ENCODE measurements around the gene PRKG1. TPM values are rescaled to one million over a fixed set of nuclear protein-coding genes. Genes with fewer than 3 reads are reported as not detected.

The PRKG1 gene
- total RNA-seq, 1 experiment from 2014 or later, result 16.5 TPM

DNA sequence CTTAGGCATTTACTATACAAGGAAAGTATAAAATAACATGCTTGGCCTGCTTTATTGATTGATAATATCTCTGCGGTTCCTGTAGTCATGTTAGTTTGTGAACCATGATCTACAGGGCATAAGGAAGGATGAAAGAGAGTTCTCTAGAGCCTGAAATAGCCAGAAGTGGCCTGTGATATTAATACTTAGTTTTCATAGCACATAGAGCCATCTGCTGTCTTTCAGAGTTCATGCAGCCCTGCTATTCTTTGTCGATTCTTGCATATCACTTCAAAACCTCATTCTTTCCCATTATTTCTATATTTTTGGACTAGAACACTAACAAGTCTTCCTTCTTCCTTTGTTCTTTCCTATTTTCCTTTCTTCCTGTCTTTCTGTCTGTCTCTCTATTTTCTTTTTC, 26.4 kb upstream of the PRKG1 start (continued):
- TF ChIP-seq ZBTB21 (CRISPR knock-in tag; IDR thresholded peaks at IDR 0.05; ENCODE audit: borderline replicate concordance) (no peak), TEAD1 (CRISPR knock-in tag; IDR thresholded peaks at IDR 0.05) (no peak)

DNA sequence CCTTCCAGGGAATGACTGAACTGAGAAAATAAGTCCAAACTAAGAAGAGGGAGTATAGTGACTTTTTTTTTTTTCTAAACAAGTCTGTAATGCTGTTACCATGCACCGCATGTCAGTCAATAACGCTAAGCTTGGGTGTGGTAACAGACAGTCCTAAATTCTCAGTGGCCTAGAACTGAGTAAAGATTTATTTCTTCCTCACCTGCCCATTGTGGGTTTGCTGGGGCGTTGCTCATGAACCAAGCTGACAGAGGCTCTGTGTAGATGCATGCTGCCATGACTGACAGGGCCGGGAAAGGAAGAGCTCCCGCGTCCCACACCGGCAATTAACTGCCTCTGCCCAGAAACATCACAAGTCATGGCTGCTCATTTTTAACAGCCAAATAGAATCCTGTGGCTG, 25.5 kb upstream of the PRKG1 start:
- Mint-ChIP-seq H3K27ac (no peak overlapping the region), H3K27me3 (ENCODE audit: low read depth) (no peaks in the 10 kb centered on the region), H3K4me3 (no peak overlapping the region), H3K9me3 (no peaks in the 10 kb centered on the region), H3K36me3 (no peaks in the 10 kb centered on the region), H3K4me1 (peaks cover 2% of the 10 kb centered on the region; the same call in 1 of the 2 replicates)
- ATAC-seq (no peak), DNase-seq (ENCODE audit: low spot score) (no peak)
- ChIA-PET POLR2A (no interaction called here), CTCF (interaction anchor here (1.6 kb wide), 1 partner anchor 34 kb away, joined by 4 read pairs; no protein-coding TSS in a partner anchor)
- no peak for TF ChIP-seq ESRRA (CRISPR knock-in tag; IDR thresholded peaks at IDR 0.05; ENCODE audit: borderline replicate concordance)
- no peak for TF ChIP-seq ZNF317 (CRISPR knock-in tag; IDR thresholded peaks at IDR 0.05; ENCODE audit: borderline replicate concordance, low read depth)
- no peak for TF ChIP-seq STAT6 (CRISPR knock-in tag; conservative IDR thresholded peaks at IDR 0.05; ENCODE audit: low read depth)
- TF ChIP-seq AR (CRISPR knock-in tag; IDR thresholded peaks at IDR 0.05), result no peak
- no peak for TF ChIP-seq ZNF416 (CRISPR knock-in tag; IDR thresholded peaks at IDR 0.05)
- no peak for TF ChIP-seq SOX15 (CRISPR knock-in tag; IDR thresholded peaks at IDR 0.05)
- TF ChIP-seq NFE2L1 (CRISPR knock-in tag; IDR thresholded peaks at IDR 0.05), result no peak
- no peak for TF ChIP-seq ZNF423 (CRISPR knock-in tag; IDR thresholded peaks at IDR 0.05)
- no peak for TF ChIP-seq PRRX2 (CRISPR knock-in tag; IDR thresholded peaks at IDR 0.05)

DNA sequence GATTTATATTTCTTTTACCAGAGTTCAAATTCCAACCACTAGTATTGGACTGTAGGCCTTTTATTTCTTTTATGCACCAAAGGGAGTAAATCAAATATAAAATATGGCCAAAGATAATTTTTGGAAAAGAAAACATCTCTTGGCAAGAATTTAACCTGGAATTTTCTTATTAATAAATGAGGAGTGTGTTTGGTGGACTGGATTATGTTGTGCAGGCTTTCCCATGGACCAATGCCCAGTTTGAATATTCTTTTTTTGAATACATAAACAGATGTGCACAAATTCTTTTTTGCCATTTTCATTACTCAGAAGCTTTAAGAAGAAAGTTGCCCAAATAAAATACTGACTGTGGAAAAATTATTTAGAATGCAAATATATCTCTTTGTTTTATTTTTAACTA, 22.1 kb upstream of the PRKG1 start:
- Mint-ChIP-seq H3K4me1 (peaks cover 2% of the 10 kb centered on the region; the same call in 1 of the 2 replicates), H3K9me3 (no peaks in the 10 kb centered on the region), H3K4me3 (no peak overlapping the region), H3K27me3 (ENCODE audit: low read depth) (no peaks in the 10 kb centered on the region), H3K36me3 (no peaks in the 10 kb centered on the region), H3K27ac (no peak overlapping the region)
- ChIA-PET CTCF (no interaction called here), POLR2A (no interaction called here)
- DNase-seq (ENCODE audit: low spot score) (no peak), ATAC-seq (no peak)
- TF ChIP-seq ARID4B (CRISPR knock-in tag; IDR thresholded peaks at IDR 0.05; ENCODE audit: borderline replicate concordance) (no peak), NFATC4 (CRISPR knock-in tag; IDR thresholded peaks at IDR 0.05) (no peak), ZNF138 (CRISPR knock-in tag; conservative IDR thresholded peaks at IDR 0.05) (no peak), ZNF532 (CRISPR knock-in tag; IDR thresholded peaks at IDR 0.05; ENCODE audit: borderline replicate concordance) (no peak), ETV6 (CRISPR knock-in tag; IDR thresholded peaks at IDR 0.05) (no peak), FOXK1 (CRISPR knock-in tag; IDR thresholded peaks at IDR 0.05) (no peak)

Measured in WTC11 (cell line).